Cortex of kidney (tissue), 1 donor: ENCODE data around the gene DMBT1.

Experiments
- DNase-seq: peaks from one replicate; lab custom pipeline; 2025; lab: John Stamatoyannopoulos, UW

Gene DMBT1

GRCh38 chr10:122646511-122647382 is 86.2 kb downstream of the DMBT1 start:
- no peak for DNase-seq

- no peak for DNase-seq
Observed at GRCh38 chr10:122647383-122647968, 86.9 kb downstream of the DMBT1 start.

- no peak for DNase-seq
Observed at GRCh38 chr10:122648599-122649428, 88.3 kb downstream of the DMBT1 start.

- DNase-seq, result no peak
Observed at GRCh38 chr10:122649903-122650302, 89.3 kb downstream of the DMBT1 start.

GRCh38 chr10:122650331-122650730 is 89.8 kb downstream of the DMBT1 start:
- DNase-seq, result no peak

- no peak for DNase-seq
Observed at GRCh38 chr10:122655524-122656307, 95.2 kb downstream of the DMBT1 start.

GRCh38 chr10:122656308-122656705 is 95.8 kb downstream of the DMBT1 start:
- no peak for DNase-seq

- no peak for DNase-seq
Observed at GRCh38 chr10:122656741-122657140, 96.2 kb downstream of the DMBT1 start.

GRCh38 chr10:122657255-122657654 is 96.7 kb downstream of the DMBT1 start:
- DNase-seq, result no peak

- DNase-seq, result no peak
Observed at GRCh38 chr10:122657729-122658128, 97.2 kb downstream of the DMBT1 start.

GRCh38 chr10:122658356-122659049 is 97.9 kb downstream of the DMBT1 start:
- no peak for DNase-seq

- DNase-seq, result no peak
Observed at GRCh38 chr10:122659126-122659525, 98.6 kb downstream of the DMBT1 start.

GRCh38 chr10:122659651-122660050 is 99.1 kb downstream of the DMBT1 start:
- DNase-seq, result no peak

GRCh38 chr10:122660696-122661095 is 100.1 kb downstream of the DMBT1 start:
- DNase-seq, result no peak

GRCh38 chr10:122662231-122662630 is 101.7 kb downstream of the DMBT1 start:
- no peak for DNase-seq

GRCh38 chr10:122663516-122664130 is 103.1 kb downstream of the DMBT1 start:
- no peak for DNase-seq

GRCh38 chr10:122664501-122664900 is 103.9 kb downstream of the DMBT1 start:
- no peak for DNase-seq

- DNase-seq, result no peak
Observed at GRCh38 chr10:122665329-122665860, 104.8 kb downstream of the DMBT1 start.

GRCh38 chr10:122665946-122666345 is 105.4 kb downstream of the DMBT1 start:
- no peak for DNase-seq

GRCh38 chr10:122669045-122669444 is 108.5 kb downstream of the DMBT1 start:
- DNase-seq, result no peak
